ENCODE results near the gene PI4KA.
"Not testable (repeated sequence)": the region's sequence is repeated elsewhere in the genome, so short reads cannot be mapped to it uniquely, and the experiment has no call there.

PI4KA gene

GRCh38 chr22:20677684-20678242 is 180.8 kb downstream of the PI4KA start:
- no peak overlapping the region for H3K4me3 ChIP-seq (ENCODE audit: low read depth, low read length)
- DNase-seq (ENCODE audit: low read depth, low spot score): no peak
- TF ChIP-seq, protein P1, sequence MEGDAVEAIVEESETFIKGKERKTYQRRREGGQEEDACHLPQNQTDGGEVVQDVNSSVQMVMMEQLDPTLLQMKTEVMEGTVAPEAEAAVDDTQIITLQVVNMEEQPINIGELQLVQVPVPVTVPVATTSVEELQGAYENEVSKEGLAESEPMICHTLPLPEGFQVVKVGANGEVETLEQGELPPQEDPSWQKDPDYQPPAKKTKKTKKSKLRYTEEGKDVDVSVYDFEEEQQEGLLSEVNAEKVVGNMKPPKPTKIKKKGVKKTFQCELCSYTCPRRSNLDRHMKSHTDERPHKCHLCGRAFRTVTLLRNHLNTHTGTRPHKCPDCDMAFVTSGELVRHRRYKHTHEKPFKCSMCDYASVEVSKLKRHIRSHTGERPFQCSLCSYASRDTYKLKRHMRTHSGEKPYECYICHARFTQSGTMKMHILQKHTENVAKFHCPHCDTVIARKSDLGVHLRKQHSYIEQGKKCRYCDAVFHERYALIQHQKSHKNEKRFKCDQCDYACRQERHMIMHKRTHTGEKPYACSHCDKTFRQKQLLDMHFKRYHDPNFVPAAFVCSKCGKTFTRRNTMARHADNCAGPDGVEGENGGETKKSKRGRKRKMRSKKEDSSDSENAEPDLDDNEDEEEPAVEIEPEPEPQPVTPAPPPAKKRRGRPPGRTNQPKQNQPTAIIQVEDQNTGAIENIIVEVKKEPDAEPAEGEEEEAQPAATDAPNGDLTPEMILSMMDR (IDR thresholded peaks at IDR 0.05; ENCODE audit: insufficient read depth, low read length, missing control alignments): no peak
- ChIA-PET POLR2A (no interaction called here), CTCF (no interaction called here)

- POLR2A ChIA-PET; H3K4me3 ChIP-seq (ENCODE audit: low read depth, low read length): not testable (repeated sequence)
Observed at GRCh38 chr22:20675613-20676012, 183.0 kb downstream of the PI4KA start.

GRCh38 chr22:20674998-20675397 is 183.6 kb downstream of the PI4KA start:
- H3K4me3 ChIP-seq (ENCODE audit: low read depth, low read length): no peak overlapping the region
- CTCF ChIA-PET: interaction anchor here (1.2 kb wide), 1 partner anchor 109 kb away, joined by 3 read pairs; no protein-coding TSS in a partner anchor
- TF ChIP-seq, protein P1 (IDR thresholded peaks at IDR 0.05; ENCODE audit: insufficient read depth, low read length, missing control alignments): no peak
- no peak for DNase-seq (ENCODE audit: low read depth, low spot score)
- POLR2A ChIA-PET: no interaction called here

More at GRCh38 chr22:20675613-20676012, 183.0 kb downstream of the PI4KA start:
- CTCF ChIA-PET: interaction anchor here (1.1 to 1.2 kb wide), 2 partner anchors 69 to 109 kb away, joined by 3 to 5 read pairs; no protein-coding TSS in a partner anchor
- not testable (repeated sequence) for DNase-seq (ENCODE audit: low read depth, low spot score)

DNA sequence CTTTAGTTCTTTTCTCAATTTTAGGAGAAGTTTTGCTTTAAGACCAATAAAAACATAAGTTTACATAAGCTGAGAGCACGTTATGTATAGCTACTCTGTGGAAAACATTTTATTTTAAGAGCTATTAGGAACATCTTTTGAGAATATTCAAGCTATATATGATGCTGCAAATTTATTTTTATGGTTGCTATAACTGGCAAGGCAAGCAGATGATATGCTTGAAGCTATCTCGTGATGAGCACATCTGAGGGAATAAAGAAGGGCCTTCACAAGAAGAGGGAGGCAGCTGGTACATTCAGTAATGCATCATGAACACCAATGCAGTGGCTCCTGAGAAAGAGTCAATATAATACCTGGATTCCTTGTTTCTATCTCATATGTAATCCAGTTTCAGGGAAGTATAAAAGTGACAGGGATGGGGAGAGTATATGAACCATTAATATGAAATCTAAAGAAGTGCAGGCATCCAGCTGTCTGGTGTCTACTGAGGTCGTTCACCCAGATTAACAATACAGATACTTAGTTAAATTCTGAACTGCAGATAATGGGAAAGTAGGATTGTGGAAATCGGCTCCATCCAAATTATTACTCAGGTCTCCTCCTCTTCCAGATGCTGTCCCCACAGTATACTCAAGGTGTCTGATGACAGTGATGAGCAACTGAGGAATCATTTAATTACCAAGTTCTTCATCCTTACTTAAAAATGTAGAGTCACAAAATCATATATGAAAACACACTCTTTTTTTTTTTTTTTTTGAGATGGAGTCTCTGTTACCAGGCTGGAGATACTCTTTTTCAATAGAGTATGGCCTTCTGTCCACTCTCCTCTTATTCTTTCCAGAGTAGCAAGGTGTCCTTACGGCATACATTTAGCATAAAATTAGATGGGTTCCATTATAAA is 185.1 kb downstream of the PI4KA start:
- H3K4me3 ChIP-seq (ENCODE audit: low read depth, low read length): no peak overlapping the region
- CTCF ChIA-PET: no interaction called here
- POLR2A ChIA-PET: no interaction called here
- TF ChIP-seq, protein P1 (IDR thresholded peaks at IDR 0.05; ENCODE audit: insufficient read depth, low read length, missing control alignments): no peak
- DNase-seq (ENCODE audit: low read depth, low spot score): no peak

GRCh38 chr22:20672732-20673131 is 185.9 kb downstream of the PI4KA start:
- POLR2A ChIA-PET: no interaction called here
- no peak for DNase-seq (ENCODE audit: low read depth, low spot score)
- TF ChIP-seq, protein P1 (IDR thresholded peaks at IDR 0.05; ENCODE audit: insufficient read depth, low read length, missing control alignments): no peak
- CTCF ChIA-PET: interaction anchor here (1.2 kb wide), 1 partner anchor 67 kb away, joined by 3 read pairs; no protein-coding TSS in a partner anchor
- H3K4me3 ChIP-seq (ENCODE audit: low read depth, low read length): no peak overlapping the region

DNA sequence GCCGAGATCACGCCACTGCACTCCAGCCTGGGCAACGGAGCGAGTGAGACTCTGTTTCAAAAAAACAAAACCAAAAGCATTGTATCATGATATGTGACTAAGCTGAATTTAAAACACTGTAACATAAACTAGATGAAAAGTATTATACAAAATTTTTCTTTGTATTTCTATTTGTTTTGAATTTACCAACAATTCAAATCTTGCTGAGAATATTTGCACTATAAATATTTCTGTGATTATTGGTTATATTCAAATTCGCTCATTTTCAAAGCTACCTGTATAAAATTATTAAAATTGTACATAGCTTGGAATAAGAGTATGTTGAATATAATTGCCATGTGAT is 186.6 kb downstream of the PI4KA start:
- no peak for DNase-seq (ENCODE audit: low read depth, low spot score)
- TF ChIP-seq, protein P1 (IDR thresholded peaks at IDR 0.05; ENCODE audit: insufficient read depth, low read length, missing control alignments): no peak
- no peak overlapping the region for H3K4me3 ChIP-seq (ENCODE audit: low read depth, low read length)
- ChIA-PET POLR2A (no interaction called here), CTCF (interaction anchor here (1.2 kb wide), 1 partner anchor 66 kb away, joined by 3 read pairs; no protein-coding TSS in a partner anchor)
